Measurements from ENCODE around the gene TMEM60. TPM values are rescaled to one million over a fixed set of nuclear protein-coding genes. Genes with fewer than 3 reads are reported as not detected.

Gene TMEM60
- total RNA-seq = 1 to 10 TPM; 8.1 to 8.6 TPM

GRCh38 chr7:77798394-77799077 lies at the start of gene TMEM60, which contains the start of gene PHTF2:
Gene TMEM60, minus strand, starts transcription at chr7:77798434. Its CDS starts 4,061 bp downstream, at chr7:77794373.
Gene PHTF2, plus strand, starts transcription at chr7:77798773.
- ChIA-PET CTCF (interaction anchor here (0.8 to 2.2 kb wide), 10 partner anchors 15 to 149 kb away, joined by 3 to 10 read pairs (median 4); partner anchors contain the start of gene RSBN1L), POLR2A (interaction anchor here (0.8 to 1.7 kb wide), 7 partner anchors 11 to 370 kb away, joined by 3 to 6 read pairs (median 3); no protein-coding TSS in a partner anchor)
- DNase-seq = peak; percentile 97
- Mint-ChIP-seq H3K27ac (peak within 1 kb of the TSS; percentile 94), H3K27me3 (no peaks in the 10 kb centered on the region), H3K4me3 (peak within 1 kb of the TSS; percentile 89), H3K36me3 (ENCODE audit: low read depth) (peaks cover 21% of the 10 kb centered on the region), H3K4me1 (ENCODE audit: low read depth) (peaks cover 62% of the 10 kb centered on the region), H3K9me3 (peaks cover 1% of the 10 kb centered on the region)
- ATAC-seq = peak; percentile 92
- intact Hi-C loops (cut with micrococcal nuclease) = loop anchor here (5.0 kb wide), 1 partner anchor 99 kb away; no protein-coding TSS in a partner anchor
- TF ChIP-seq CTCF (IDR thresholded peaks at IDR 0.05) = peak; percentile 67

GRCh38 chr7:77846317-77847092 lies 48.3 kb upstream of the TMEM60 start:
- TF ChIP-seq CTCF (IDR thresholded peaks at IDR 0.05) = no peak
- H3K36me3 Mint-ChIP-seq (ENCODE audit: low read depth) = peaks cover 19% of the 10 kb centered on the region
- H3K27ac Mint-ChIP-seq = no peak overlapping the region
- ATAC-seq (no peak), DNase-seq (no peak)
- intact Hi-C loops (cut with micrococcal nuclease) = no loop called here
- ChIA-PET CTCF (interaction anchor here (0.7 kb wide), 1 partner anchor 12 kb away, joined by 5 read pairs; no protein-coding TSS in a partner anchor), POLR2A (no interaction called here)
- no peak overlapping the region for H3K4me3 Mint-ChIP-seq
- peaks cover 9% of the 10 kb centered on the region for H3K4me1 Mint-ChIP-seq (ENCODE audit: low read depth)
- no peaks in the 10 kb centered on the region for H3K27me3 Mint-ChIP-seq
- no peaks in the 10 kb centered on the region for H3K9me3 Mint-ChIP-seq

- ChIA-PET CTCF (interaction anchor here (0.9 kb wide), 1 partner anchor 83 kb away, joined by 5 read pairs; no protein-coding TSS in a partner anchor), POLR2A (no interaction called here)
- ATAC-seq (no peak), DNase-seq (no peak)
- H3K27me3 Mint-ChIP-seq = no peaks in the 10 kb centered on the region
- intact Hi-C loops (cut with micrococcal nuclease) = no loop called here
- no peak overlapping the region for H3K27ac Mint-ChIP-seq
- H3K9me3 Mint-ChIP-seq = no peaks in the 10 kb centered on the region
- peaks cover 10% of the 10 kb centered on the region for H3K36me3 Mint-ChIP-seq (ENCODE audit: low read depth)
- no peak overlapping the region for H3K4me3 Mint-ChIP-seq
- no peak for TF ChIP-seq CTCF (IDR thresholded peaks at IDR 0.05)
- H3K4me1 Mint-ChIP-seq (ENCODE audit: low read depth) = peaks cover 3% of the 10 kb centered on the region
Measured at GRCh38 chr7:77843194-77843593, 45.0 kb upstream of the TMEM60 start.

- intact Hi-C loops (cut with micrococcal nuclease) = no loop called here
- H3K4me3 Mint-ChIP-seq = no peak overlapping the region
- CTCF ChIA-PET = interaction anchor here (0.8 kb wide), 1 partner anchor 188 kb away, joined by 4 read pairs; no protein-coding TSS in a partner anchor
- H3K36me3 Mint-ChIP-seq (ENCODE audit: low read depth) = peaks cover 11% of the 10 kb centered on the region
- no peak overlapping the region for H3K27ac Mint-ChIP-seq
- no peaks in the 10 kb centered on the region for H3K9me3 Mint-ChIP-seq
- ATAC-seq (no peak), DNase-seq (no peak)
- no peak for TF ChIP-seq CTCF (IDR thresholded peaks at IDR 0.05)
- POLR2A ChIA-PET = no interaction called here
- H3K27me3 Mint-ChIP-seq = no peaks in the 10 kb centered on the region
- H3K4me1 Mint-ChIP-seq (ENCODE audit: low read depth) = peaks cover 6% of the 10 kb centered on the region
Measured at GRCh38 chr7:77839919-77840318, 41.7 kb upstream of the TMEM60 start.

Measured in activated CD8-positive, alpha-beta T cell treated with anti-CD3 and anti-CD28 coated beads for 36 hours (primary cell).